Middle frontal gyrus (tissue), 1 donor: ENCODE measurements around the gene SETD6.
"Not testable (repeated sequence)": the region's sequence is repeated elsewhere in the genome, so short reads cannot be mapped to it uniquely, and the experiment has no call there.

Source experiments
- DNase-seq: peaks from one replicate; pipeline ENCODE4 v3.0.0-alpha.2; 2015; ENCODE audit warnings: low spot score; ENCODE audit errors: extremely low spot score

The SETD6 gene, protein sequence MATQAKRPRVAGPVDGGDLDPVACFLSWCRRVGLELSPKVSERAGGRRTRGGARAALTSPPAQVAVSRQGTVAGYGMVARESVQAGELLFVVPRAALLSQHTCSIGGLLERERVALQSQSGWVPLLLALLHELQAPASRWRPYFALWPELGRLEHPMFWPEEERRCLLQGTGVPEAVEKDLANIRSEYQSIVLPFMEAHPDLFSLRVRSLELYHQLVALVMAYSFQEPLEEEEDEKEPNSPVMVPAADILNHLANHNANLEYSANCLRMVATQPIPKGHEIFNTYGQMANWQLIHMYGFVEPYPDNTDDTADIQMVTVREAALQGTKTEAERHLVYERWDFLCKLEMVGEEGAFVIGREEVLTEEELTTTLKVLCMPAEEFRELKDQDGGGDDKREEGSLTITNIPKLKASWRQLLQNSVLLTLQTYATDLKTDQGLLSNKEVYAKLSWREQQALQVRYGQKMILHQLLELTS

DNA sequence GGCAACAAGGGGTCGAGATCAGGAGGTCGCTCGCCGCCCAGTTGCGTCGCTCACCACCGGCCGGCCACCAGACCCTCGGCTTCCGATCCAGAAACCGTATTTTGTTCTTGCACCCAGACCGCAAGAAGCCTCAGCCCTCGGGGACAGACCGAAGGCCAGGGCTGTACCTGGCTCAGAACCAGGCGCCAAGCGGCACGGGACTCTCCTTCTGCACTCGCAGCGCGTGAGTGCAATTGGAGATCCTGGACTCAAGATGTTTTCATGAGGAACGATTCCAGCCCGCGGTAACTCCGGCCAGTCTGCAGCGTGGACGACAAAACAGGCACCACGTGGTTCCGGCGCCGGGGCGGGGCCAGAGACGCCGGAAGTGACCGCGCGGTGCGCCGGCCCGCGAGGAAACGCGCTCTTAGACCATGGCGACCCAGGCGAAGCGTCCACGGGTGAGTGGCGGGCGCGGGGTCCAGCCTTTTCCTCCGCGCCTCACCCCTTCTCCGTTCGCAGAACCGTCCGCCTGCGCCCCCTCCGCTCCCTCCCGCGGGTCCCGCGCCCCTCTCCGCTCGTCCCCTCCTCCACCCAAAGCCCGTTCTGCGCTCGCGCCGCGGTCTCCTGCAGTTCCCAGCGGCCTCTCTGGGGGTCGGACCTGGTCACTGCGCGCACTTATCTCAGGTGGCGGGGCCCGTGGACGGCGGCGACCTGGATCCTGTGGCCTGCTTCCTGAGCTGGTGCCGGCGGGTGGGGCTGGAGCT lies at the start of gene SETD6:
TSS of gene SETD6 (plus strand) at position 393 of the 746 bp plus-strand sequence. CDS start at position 414, 21 bp downstream.
- peak; percentile 75 for DNase-seq

DNA sequence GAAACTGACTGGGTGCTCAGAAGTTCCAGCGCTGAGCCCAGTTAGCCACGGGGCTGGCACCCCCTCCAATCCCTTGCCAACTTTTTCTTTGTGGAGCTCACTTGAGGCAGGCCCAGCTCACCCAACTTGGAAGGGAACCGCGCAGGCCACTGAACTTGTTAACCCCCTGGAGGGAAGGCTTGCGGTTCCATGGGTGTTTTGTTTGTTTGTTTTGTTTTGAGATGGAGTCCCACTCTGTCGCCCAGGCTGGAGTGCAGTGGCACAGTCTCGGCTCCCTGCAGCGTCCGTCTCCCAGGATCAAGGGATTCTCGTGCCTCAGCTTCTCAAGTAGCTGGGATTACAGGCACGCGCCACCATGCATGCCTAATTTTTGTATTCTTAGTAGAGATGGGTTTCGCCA lies 49.5 kb upstream of the SETD6 start:
- DNase-seq, result no peak

DNA sequence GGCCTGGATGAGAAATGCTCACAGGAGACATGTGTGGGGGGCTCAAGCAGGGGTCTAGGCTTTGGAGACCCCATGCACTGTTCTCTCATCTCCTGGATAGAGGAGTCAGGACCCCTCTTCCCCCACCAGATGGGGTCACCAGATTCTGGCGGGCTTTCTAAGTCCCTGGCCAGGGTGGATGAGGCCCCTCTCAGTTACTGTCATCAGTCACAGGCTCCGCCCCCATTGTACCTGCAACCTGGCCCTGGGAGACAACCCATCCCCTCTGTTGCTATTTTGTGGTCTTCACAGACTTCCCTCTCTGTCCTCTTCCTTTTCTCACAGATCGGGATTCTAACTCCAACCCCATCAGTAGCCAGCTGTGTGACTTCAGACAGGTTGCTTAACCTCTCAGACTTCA lies 48.9 kb upstream of the SETD6 start:
- no peak for DNase-seq

DNA sequence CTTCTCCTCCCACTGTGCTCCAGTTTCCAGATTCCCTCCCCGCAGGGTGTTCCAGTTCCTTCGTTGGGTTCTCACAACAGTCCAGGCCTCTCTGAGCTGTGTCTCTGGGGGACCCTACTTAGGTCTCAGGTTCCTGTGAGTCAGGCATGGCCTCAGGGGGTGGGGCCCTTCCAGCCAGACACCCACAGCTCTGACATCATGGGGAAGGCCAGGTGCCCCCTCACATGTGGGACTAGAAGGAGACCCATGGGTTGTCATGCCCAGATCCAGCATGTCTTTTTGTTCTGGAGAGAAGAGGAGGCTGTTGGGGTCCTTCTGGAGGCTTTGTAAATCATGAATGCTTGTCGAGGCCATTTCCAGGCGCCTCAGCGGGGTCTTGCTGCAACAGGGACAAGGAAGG lies 47.4 kb upstream of the SETD6 start:
- no peak for DNase-seq

DNA sequence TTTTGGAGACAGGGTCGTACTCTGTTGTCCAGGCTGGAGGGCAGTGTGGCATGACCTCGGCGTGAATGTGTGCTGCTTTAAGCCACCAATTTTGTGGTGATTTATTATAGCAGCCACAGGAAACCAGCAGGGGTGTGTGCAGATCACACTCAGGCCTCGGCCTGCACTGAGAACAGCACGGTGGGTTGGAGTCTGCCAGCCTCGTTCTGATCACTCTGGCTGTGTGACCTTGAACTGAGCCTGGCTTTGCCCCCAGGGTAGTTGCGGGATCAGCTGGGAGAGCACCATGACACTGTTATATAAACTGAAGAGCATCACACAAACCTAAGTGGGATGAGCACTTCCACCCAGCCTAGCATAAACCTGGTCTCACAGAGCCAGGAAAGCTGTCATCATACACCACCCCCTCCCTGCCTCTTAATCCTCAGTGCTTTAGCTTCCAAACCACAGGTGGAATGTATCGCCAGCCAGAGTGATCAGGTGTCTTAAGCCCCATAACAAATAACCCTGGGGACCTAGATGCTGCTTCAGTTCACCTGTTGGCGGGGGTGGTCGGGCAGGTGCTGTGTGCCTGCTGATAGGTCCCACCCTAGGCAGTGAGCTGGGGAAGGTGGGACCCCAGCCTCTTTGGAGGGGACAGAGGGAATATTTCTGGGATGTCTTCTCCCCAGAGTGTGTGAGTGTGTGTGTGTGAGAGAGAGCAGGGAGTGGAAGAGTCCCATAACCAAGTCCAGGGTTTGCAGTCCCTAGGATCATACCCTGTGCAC lies 43.9 kb upstream of the SETD6 start:
- no peak for DNase-seq

DNA sequence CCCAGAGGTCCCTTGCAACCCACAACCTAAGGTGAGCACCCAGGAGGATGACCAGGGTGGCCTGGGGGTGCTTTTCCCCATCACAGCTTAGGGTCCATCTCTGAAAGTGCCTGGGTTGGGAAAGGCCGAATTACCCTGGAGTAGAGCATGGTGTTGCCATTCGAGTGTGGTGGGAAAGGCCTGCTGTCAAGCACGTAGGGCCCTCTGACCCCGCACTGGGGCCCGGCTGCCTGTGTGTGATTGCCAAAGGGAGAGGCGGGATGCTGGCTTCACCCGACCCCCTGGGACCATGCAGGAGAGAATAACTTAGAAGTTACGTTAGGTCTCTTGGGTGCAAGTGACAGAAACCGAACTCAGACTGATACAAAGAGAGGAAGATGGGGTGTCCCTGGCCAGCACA lies 43.1 kb upstream of the SETD6 start:
- no peak for DNase-seq

DNA sequence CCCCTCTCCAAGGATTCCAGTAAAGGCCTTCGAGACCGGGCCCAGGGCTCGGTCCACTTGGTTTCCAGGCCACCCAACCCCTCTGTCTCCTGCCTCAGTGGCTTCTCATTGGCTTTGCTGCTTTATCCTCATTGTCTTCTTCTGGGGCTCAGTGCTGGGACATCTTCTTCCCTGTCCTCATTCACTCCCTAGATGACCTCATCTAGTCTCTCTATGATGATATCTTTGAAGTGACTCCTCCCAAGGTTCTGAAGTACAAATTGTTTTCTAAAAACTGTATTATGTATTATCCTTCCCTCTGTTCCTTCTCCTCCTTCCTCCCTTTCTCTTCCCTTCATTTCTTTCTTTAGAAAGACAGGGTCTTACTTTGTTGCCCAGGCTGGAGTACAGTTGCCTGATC lies 42.5 kb upstream of the SETD6 start:
- no peak for DNase-seq

DNA sequence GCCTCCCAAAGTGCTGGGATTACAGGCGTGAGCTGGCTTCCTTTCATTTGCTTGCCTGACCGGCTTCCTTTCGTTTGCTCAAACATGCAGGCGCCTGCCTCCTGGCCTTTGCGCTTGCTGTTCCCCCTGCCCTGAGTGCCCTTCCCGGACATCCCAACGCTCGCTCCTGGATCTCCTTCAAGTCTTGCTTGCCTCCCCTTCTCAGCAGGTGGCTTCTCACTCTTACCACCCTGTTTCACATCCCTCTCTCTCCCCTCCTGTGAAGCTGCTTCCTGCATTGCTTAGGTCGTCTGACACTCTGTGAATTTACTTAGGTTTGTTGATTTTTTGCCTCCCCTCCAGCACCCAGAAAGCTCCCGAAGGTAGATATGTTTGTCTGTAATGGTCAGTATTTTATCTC lies 41.0 kb upstream of the SETD6 start:
- DNase-seq, result no peak

DNA sequence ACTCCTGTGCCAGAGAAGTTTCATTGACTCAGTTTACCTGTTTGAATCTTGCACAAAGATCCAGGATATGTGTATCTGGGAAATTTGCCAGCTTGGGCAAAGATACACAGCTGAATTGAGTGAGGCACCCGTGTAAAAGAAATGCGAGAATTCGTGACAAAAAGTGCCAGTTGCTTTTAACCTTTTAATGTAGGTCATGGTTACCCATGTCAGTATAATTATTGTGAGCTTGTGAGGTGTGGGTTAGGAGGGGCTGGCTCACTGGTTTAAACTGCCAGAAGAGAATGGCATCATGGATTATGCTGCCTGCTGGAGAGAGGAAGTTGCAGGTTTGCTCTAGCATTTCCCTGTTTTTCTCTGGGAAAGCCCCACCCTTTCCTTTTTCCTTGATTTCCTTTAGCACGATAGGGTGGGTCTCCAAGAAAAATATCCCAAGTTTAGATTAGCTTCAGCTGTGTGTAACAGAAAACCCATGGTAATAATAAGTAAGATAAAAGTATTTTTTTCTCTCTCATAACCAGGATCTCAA lies 40.2 kb upstream of the SETD6 start:
- DNase-seq, result no peak

DNA sequence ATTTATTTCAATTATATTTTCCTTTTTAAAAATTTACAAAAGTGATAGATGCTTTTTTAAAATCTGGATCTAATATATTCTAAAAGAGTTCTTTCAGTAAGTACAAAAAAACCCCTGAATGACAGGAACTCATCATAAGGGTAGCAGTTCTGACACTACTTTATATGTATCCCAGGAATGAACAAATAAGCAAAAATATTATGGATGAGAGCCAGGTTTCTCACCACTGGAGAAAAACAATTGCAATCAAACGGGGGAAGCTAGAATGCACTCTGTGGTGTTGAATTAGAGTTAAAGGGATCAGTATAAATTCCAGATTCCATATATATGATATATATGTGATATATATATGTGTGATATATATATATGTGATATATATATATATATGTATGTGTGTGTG lies 38.5 kb upstream of the SETD6 start:
- DNase-seq, result no peak

DNA sequence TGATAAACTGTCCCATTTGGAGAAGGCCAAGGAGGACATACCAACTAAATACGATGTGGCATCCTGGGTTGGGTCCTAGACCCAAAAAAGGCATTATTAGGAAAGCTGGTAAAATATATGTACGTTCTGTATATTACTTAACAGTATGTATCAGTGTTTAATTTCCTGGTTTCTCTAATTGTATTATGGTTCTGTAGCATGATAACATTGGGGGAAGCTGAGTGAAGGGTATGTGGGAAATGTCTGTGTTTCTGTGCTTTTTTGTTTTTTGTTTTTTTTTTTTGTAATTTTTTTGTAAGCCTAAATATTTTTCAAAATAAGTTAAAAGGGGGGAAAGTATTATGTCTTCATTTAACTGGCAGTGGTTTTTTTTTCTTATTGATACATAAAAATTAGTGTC lies 36.9 kb upstream of the SETD6 start:
- DNase-seq, result no peak

DNA sequence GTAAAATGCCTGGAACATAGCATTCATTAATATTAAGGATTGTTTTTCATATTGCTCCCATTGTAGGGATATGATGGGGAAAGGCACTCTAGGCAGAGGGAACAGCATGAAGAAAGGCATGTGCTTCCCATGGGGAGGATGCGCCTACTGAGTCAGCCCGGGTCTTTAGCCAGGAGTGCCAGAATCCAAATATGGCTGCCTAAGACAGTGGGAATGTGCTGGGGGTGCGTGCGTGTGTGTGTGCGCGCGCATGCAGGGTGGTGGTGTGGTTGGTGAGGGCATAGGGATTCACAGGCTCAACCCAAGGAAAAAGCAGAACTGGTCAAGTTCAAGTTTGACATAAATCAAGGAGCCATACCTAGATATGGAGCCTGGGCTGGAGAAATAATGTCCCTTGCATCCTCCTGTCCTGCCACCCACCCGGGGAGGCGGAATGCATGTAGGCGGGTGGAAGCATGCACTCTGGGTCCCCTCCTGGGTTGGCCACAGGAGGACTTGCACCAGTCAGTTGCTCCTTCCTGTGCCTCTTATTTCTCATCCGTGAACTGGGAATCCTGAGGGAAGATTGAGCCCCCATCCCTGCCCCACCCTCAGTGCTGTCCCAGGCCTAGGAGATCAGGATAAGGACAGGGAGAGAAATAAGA lies 34.0 kb upstream of the SETD6 start:
- no peak for DNase-seq

DNA sequence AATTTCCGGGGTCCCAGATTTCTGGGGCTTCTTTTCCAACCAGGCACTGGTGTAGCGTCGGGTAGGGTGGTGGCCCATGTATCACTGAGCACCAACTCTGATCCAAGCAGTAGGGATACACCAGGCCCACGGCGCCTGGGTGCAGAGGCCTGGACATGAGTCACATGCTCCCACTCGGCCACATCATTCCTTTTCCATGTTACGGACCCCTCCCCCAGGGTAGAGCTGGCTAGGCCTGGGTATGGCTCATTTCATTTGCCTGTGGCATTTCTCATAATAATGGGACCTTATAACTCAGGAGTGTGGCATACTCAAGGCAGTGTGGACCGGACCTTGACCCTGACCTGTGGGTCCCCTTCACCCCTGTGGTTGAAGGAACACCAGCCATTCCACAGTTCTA lies 33.4 kb upstream of the SETD6 start:
- no peak for DNase-seq

DNA sequence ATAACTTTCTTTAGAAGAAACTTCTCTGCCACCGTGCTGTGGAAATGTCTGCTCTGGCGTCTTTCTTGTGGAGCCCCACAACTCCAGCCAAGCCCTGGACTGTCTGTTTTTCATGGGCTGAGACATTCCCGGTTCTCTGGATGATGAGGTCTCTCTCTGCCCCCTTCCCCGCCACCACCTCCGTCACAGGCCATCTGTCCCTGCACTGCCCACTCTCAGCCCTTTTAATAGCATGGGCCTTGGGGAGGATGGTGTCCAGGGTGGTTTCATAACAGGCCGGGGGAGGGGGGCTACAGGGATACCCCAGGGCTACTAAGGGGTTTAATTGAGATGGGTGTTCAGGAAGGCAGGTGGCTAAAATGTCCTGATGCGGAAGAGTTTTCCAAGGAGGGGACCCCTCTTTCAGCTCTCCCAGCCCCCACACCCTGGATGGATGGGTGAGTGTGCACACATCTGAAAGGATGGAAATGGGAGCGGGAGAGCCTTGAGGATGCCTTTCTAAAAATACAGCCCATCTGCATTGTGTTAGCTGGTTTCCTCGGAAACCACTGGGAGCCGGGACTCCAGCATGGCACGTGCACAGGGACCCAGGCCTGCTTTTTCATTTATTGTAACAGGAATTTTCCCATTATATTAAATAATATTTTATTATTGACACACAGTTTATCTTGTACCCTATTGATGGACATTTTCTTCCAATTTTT lies 30.0 kb upstream of the SETD6 start:
- DNase-seq, result no peak

DNA sequence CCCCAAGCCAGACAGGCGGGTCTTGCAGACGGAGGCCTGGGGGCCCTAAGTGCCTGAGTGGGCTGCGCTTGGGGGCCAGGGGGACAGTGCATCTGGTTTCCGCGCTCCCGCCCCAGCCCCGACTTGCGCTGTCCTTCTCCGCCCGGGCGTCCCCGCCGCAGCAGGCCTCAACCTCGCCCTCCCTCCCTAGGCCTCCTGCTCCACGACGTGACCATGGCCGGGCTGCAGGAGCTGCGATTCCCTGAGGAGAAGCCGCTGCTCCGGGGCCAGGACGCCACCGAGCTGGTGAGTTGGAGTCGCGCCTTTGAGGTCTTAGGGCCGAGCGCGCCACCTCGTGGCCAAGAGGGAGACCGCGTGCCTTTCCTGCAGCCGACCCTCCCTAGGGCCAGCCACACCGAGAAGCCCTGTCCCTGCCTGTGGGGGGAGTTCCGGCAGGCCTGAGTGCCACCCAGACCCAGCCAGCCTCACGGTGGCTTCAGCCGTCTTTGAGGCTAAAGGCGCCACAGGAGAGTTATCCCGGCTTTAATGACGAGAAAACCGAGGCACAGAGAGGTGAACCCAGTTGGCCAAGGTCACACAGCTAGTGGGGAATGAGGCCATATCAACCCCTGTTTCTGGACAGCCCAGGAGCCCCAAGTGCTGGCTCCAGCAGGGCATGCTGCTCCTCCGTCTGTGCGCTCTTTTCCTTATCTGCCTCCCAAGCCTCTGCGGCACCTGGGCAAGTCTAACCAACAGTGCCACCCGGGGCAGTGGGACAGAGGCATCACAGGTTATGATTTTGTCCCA lies 27.6 kb upstream of the SETD6 start:
- peak; percentile 72 for DNase-seq

DNA sequence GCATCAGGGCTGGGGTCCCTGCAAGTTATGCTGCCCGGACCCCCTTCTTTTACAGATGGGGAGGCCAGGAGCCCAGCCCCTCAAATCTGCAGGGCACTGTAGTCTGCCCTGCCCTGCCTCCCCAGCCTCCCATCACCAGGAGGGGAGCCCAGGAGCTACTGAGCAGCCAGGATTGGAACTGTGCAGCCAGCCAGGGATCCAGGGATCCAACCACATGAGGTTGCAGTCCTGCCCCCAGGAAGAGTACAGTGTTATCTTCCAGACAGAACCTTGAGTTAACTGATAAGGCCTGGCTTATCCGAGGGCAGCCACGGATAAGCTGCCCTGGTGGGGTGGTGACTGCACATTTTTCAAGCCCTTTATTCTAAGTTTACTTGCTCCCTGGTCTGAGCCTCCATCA lies 26.8 kb upstream of the SETD6 start:
- DNase-seq, result no peak

DNA sequence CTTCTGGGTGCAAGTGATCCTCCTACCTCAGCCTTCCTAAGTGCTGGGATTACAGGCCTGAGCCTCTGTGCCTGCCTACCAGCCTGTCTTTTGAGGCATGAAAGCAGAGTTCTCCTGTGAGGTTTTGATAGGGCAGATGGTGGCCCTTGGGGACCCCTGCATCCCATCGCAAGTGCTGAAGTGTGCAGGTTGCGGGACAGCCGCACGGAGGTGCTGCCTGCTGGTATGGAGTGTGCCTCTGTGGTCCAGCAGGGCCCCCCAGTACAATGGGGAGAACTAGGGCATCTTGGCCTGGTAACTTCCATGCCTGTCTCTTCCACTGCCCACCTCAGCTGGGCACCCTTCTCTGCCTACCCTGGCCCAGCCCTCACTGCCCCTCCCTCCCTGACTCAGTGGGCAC lies 25.3 kb upstream of the SETD6 start:
- no peak for DNase-seq

DNA sequence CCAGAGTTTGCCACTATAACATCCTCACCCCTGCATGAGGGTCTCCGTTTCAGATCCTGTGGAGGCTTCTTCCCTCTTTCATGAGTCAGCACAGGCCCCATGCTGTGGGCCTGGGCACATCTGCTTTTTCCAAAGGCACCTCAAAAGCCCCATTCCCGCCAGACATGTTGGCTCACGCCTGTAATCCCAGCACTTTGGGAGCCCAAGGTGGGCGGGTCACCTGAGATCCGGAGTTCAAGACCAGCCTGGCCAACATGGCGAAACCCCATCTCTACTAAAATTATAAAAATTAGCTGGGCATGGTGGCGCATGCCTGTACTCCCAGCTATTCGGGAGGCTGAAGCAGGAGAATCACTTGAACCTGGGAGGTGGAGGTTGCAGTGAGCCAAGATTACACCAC lies 24.8 kb upstream of the SETD6 start:
- not testable (repeated sequence) for DNase-seq

DNA sequence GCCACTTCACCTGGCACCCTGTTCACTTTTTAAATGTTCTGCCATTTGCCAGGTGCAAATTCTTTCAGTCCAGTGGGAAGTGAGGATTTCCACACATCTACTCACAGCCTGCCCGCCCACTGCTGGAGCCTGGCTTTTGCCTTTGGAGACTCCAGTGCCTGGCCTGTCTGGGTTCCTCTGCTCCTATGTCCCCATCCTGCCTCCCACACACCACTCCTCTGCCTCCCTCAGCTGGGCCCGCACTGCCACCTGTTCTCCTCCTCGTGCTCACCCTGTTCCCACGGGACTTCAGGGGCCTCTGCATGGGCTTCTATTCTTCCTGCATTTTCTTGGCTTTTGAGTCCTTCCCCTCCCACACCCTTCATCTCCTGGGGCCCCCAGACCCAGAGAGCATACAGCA lies 23.3 kb upstream of the SETD6 start:
- DNase-seq, result no peak

DNA sequence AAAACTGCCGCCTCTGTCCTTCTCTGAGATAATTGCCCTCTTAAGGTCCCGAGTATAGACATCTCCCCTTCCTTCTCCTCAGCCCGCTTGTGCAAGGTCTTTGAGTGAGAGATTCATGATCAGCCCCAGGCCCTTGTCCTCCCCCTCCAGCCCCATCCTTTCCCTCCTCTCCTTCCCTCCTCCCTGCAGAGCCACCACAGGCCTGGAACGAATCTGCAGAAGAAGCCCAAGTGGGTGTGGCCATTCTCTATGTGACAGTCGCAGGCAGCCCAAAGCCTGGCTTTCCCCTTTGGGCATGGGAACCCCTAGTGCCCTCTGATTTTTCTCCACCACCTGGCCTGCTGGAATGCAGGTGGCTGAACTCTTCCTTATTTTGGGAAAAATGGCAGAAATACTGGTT lies 22.6 kb upstream of the SETD6 start:
- no peak for DNase-seq
